Right lung (tissue), 5 donors: ENCODE results near the gene OSBPL6. TPM values are rescaled to one million over a fixed set of nuclear protein-coding genes. Genes with fewer than 3 reads are reported as not detected.
"Not testable (repeated sequence)": the region's sequence is repeated elsewhere in the genome, so short reads cannot be mapped to it uniquely, and the experiment has no call there.

Experiments
- DNase-seq, 2 donors: peaks; one replicate each; pipeline ENCODE4 v3.0.0-alpha.2; 2013
- polyA plus RNA-seq, 5 donors: library from polyadenylated mRNA; unstranded; fragments of 120-200 nt; gene quantifications; one replicate each; pipeline versions ENCODE4 v1.2.1 to v1.2.3, GENCODE V29; 2013; ENCODE audit warnings: inconsistent platforms in 1 of 5, low replicate concordance in 1 of 5; ENCODE audit not compliant: insufficient read length in 5 of 5, insufficient read depth in 1 of 5

The OSBPL6 gene
- polyA plus RNA-seq, 5 donors: 3.1 to 6.7 (median 5.7) TPM

DNA sequence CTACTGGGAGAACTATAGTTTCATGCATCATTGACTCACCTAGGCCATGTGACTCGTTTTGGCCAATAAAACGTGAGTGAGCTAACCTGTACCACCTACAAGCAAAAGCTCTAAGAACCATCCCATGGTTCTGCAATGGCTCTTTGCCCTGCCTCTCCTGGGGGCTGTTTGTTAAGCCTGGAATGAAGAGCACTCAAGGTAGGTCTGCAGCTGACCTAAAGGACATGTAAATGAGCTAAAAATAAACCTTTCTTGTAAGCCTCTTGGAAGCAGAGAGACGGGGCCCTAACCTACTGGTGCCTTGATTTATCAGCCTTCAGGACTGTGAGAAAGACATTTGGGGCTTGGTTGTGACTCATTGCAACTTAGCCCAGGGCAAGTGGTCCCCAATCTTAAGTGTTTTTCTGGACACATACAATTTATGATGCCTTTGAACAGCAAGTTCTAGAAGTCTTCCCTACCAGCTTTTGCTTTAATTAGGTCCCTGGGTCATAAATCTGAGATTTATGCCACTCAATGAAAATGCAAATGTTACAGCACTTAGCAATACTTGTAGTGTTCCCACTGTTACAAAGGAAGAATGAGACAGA is 107.4 kb downstream of the OSBPL6 start:
- DNase-seq: no peak

- DNase-seq: no peak
Observed at GRCh38 chr2:178304333-178304732, 110.0 kb downstream of the OSBPL6 start.

DNA sequence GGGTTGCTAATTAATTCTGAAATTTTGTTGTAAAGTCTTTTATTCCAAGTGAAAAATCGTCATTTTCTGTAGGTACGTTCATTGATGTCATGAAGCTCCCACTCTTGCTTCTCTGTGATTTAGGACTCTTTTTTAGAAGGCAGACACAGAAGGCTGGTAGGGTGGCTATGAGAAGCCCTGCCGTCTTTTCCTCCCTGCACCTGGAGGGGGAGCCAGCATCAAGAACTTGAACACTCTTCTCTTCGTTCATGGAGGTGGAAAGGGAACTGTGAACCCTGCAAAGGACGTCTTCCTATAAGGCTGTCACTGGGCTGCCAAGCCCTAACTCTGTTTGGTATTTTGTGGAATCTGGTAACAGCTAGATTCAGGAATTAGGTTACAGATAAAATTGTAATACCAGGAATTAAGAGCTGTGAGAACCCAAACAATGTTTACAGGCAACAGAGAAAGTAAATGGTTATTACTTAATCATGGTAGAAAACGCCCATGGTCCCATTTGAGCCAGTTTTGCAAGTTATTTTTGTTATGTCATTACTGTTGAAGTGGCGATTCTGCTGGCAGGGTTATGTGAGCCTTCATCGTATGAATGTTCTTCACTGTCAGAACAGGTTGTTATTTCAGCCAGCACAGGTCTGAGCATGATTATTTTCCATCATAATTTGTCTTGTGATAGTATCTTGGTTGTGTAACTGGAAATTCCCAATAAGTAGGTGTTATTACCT is 112.2 kb downstream of the OSBPL6 start:
- no peak for DNase-seq

GRCh38 chr2:178307650-178308049 is 113.3 kb downstream of the OSBPL6 start:
- no peak for DNase-seq

GRCh38 chr2:178309541-178309940 is 115.2 kb downstream of the OSBPL6 start:
- DNase-seq: no peak

- no peak for DNase-seq
Observed at GRCh38 chr2:178315078-178315477, 120.8 kb downstream of the OSBPL6 start.

DNA sequence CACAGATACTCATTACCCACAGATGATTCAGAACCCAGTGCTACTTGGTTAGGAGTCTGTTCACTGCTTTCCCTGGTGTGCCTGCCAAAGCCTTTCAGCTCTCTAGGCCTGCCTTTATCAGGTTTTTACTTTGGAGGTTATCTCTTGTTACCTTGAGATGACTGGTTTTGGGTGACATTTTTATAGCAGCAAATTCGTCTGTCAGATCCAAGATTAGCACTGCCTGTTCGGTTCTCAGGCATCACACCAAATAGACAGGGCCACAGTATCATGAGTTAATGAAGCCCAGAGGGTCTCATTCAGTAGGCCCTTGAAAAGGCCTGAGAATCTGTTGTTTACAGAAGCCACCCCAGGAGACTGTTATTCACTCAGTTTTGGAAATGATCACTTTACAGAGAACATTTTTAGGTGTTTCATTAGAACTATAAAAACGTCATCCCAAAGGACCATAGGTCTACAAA is 121.2 kb downstream of the OSBPL6 start:
- no peak for DNase-seq

GRCh38 chr2:178317811-178318210 is 123.5 kb downstream of the OSBPL6 start:
- DNase-seq: no peak

- DNase-seq: no peak
Observed at GRCh38 chr2:178320011-178320585, 125.8 kb downstream of the OSBPL6 start.

GRCh38 chr2:178322068-178322467 is 127.8 kb downstream of the OSBPL6 start:
- DNase-seq: no peak

- DNase-seq: not testable (repeated sequence)
Observed at GRCh38 chr2:178323331-178323730, 129.0 kb downstream of the OSBPL6 start.

DNA sequence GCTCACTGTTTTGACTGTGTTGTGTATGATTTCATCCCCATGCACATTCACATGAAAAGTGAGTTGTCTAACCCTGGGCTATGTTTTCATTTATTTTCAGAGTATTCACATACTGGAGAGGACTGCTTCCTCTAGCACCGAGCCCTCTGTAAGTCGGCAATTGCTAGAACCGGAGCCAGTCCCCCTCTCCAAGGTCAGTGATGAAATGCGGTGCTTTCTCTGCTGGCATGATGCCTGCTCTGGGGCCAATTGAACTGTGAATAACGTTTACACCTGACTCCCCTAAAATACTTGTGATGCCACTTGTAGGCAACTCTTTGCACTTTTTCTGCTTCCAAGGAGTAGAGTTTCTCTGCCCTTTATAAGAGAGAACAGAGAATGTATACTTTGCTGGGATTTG is 129.8 kb downstream of the OSBPL6 start:
- no peak for DNase-seq

DNA sequence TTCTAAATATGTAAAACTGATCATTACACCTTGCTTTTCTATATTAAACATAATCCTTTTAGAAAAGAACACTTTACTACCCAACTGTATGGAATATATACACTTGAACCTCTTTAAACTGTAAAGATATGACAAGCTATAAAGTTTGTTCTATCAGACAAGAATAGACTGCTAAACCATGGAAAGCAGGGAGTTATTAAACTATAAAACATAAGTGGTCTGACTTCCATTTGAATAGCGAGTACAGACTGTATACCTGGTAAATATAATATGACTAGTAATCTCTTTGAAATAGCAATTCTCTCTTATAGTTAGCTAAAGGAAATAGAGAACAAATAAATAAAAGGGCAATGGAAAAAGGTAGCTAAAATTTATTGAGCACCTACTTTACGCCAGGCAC is 131.0 kb downstream of the OSBPL6 start:
- no peak for DNase-seq

DNA sequence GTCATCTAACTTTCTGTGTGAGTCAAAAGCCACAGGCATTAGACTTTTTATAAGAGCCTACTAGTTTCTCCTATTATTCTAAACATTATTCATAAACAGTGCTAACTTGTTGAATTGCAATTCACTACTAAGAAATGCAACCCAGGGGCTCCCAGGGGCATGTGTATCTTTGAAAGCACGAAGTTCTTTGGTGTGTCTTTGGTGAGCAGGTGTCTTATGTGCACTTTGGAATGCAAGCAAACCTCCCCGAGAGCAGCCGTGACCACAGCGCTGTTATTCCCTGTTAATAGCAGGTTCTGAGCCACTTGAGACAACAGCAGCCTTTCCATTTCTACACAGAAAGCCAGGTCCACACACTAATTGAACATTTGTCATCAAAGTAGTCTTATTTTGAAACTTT is 133.2 kb downstream of the OSBPL6 start:
- no peak for DNase-seq

DNA sequence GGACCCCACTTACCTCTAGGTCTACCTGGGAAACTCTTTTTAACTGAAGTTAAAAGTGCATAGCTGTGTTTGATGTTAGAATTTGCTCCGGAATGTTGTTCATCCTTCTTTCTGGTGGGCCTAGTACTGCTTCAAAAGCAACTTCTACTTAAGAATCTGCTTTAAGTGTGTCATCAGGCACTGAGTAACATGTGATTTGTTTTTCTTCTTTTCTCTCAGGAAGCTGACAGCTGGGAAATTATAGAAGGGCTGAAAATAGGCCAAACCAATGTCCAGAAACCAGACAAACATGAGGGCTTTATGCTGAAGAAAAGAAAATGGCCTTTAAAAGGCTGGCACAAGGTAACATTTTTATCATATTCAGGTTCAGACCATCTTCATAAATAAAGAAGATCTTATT is 133.7 kb downstream of the OSBPL6 start:
- no peak for DNase-seq

DNA sequence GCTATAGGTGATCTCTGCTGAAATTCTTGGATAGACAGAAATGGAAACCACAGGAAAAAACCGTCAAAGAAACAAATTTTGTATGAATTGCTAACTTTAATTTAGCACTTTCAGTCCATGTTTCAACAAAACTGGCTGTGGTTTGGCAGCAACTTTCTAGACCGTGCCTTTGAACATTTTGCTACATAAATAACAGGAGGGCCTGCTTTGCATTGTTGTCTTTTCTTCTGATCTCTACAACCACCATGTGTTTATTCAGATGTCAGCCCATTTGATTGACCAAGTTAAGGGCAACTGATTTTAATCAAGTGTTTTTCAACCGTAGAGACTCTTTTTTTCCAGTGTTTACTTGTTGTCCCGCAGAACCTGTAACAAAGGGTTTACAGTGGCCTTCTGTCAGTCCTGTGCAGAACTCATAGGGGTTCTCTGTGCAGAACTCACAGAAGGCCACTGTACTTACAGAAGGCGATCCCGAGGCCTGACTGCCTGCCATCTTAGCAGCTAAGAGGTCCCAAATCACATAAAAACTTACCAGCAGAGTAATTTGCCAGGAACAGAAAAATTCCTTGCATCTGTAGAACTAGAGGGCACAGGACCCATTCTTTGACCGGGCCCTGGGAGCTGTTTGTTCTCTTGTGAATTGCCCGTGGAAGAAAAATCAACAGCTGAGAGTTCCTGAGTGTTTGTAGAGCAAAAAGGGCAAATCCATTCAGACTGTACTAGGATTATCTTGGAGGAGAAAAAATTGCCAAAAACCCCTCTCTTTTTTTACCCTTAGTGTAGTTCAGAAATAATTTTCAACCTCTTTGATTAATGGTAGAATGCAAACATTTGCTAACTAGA is 136.1 kb downstream of the OSBPL6 start:
- no peak for DNase-seq

DNA sequence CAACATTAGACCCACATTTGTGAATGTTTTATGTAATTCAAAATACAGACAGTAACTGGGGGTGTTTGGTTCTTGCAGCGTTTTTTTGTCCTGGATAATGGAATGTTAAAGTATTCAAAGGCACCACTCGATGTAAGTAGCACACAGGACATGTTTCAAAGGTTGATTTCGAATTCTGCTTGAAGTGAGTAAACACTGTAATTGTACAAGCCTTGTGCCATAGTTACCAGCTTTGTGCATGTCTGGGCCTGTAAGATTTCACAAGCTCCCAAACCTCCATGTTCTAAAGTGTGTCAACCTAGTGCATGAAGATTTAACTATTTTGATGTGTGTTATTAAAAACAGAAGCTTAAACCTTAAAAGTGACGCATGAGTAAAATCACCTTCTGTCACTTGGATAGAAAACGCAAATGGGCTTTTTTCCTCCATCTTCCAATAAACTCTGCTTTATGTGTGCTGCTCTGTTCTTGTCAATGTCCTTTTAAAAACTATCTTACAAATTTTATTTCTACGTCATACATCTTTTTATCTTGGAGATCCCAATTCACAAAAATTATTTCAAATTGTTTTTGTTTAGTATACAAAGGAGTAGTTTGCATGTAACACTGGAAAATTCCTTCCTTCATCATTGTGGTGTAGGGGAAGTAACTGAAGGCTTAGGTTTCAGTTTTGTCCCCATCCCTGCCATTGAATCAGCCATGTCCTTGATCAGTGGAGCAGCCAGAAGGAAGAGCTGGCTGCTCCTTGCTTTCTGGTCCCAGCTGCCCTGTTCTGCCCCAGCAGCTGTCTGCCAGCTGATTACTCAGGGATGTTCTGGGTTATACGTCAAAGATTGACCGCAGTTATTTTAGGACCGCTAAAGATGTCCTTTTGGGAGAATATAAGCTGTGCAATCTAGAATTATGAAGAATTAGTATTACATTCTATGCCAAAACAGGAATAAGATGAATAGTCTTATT is 137.4 kb downstream of the OSBPL6 start:
- DNase-seq: no peak

DNA sequence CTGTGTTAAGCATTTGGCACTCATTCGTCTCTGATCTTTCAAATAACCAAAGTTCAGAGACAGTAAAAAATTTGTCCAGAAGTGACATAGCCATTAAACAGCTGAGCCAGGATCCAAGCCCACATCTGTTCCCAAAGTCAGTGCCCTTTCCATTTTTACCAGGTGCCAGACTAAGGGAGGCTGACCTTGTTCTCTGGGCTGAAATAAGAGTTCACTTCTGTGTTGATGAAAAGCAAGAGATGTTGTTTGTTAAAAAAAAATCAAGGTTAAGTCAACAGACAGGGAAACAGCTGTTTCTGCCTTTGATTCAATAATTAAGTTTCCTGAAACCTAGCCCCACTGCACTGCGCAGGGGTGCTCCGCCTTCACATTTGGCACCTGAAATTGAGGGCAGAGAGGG is 139.5 kb downstream of the OSBPL6 start:
- DNase-seq: no peak

DNA sequence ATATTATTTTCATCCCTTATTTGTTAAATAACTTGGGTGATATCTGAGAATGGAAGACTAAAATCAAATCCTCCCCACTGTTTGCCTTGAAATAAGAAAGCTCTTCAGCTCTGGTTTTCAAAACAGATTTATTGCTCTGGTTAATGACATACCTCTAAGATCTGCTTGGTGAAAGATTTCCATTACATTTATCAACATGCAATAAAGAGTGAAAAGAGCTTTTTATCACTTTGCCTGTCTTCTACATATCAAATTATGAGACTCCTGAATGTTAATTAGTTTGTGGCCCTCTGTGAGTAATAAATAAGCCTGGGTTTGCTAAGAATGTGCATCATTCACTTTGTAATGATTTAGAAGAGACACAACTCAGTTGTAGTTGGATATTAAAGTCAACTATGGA is 140.9 kb downstream of the OSBPL6 start:
- no peak for DNase-seq

DNA sequence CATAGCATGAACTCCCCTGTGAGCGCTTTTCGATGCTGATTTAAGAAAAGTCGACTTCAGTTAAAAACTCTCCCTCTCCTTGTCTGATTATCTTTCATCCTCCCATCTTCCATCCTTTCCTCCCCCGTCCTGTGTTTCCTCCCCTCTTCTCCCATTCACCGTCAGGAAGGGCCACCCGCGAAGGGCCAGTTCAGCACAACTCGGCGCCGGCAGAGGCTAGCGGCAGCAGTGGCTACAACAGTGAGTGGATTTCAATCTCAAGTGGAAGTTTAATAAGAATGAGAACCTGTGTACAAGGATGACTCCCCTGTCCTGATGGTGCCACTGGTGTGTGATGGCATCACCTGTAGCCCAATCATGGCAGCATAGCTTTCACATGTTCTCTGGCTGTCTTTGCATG is 149.8 kb downstream of the OSBPL6 start:
- DNase-seq: no peak

GRCh38 chr2:178345951-178346350 is 151.6 kb downstream of the OSBPL6 start:
- DNase-seq: no peak
